CD4-positive, alpha-beta memory T cell (primary cell): Measurements from ENCODE around the gene RETREG1. TPM values are rescaled to one million over a fixed set of nuclear protein-coding genes. Genes with fewer than 3 reads are reported as not detected.

Source experiments
- CTCF ChIA-PET: fragments of 350-600 bp; sonication (Branson Sonifier 250); formaldehyde crosslinking; loops from one replicate; lab custom pipeline; 2021; ENCODE audit warnings: inconsistent platforms; ENCODE audit not compliant: partially characterized antibody; lab: Charles Lee
- POLR2A ChIA-PET: fragments of 350-600 bp; sonication (Branson Sonifier 250); formaldehyde crosslinking; loops from one replicate; lab custom pipeline; 2021; ENCODE audit not compliant: partially characterized antibody; lab: Charles Lee
- DNase-seq, 5 donors: peaks; one replicate each; pipeline versions ENCODE4 v3.0.0 to v3.0.0-alpha.2; 2020 to 2022; ENCODE audit warnings: mixed read lengths in 1 of 5
- H3K27ac ChIP-seq: one replicate; pipeline ENCODE4 v1.7.0; 2013; ENCODE audit warnings: low read depth, low read length
- H3K27me3 ChIP-seq: 2 replicates; pipeline ENCODE4 v1.7.0; 2013; ENCODE audit warnings: mild to moderate bottlenecking, low read length, moderate library complexity; ENCODE audit not compliant: insufficient read depth
- H3K36me3 ChIP-seq: 2 replicates; pipeline ENCODE4 v1.7.0; 2013; ENCODE audit warnings: mild to moderate bottlenecking, low read length, moderate library complexity; ENCODE audit not compliant: insufficient read depth
- H3K4me1 ChIP-seq: 2 replicates; pipeline ENCODE4 v1.7.0; 2013; ENCODE audit warnings: mild to moderate bottlenecking, low read length, moderate library complexity; ENCODE audit not compliant: insufficient read depth
- H3K4me3 ChIP-seq, 2 donors: one replicate each; pipeline ENCODE4 v1.7.0; 2013; ENCODE audit warnings: low read length in 2 of 2, mild to moderate bottlenecking in 1 of 2
- H3K9me3 ChIP-seq, 2 donors: one replicate each; pipeline ENCODE4 v1.7.0; 2013; ENCODE audit warnings: low read length in 2 of 2, control low read depth in 1 of 2; ENCODE audit not compliant: control insufficient read depth in 1 of 2
- H3K27ac Mint-ChIP-seq, 7 donors: one replicate each; pipeline ENCODE4 v1.8.0; 2020 to 2021; ENCODE audit warnings: mixed read lengths in 7 of 7, mild to moderate bottlenecking in 6 of 7, inconsistent platforms in 3 of 7, moderate library complexity in 3 of 7
- H3K27me3 Mint-ChIP-seq, 2 donors: one replicate each; pipeline ENCODE4 v1.8.0; 2020 to 2021; ENCODE audit warnings: mixed read lengths in 2 of 2
- H3K36me3 Mint-ChIP-seq, 2 donors: one replicate each; pipeline ENCODE4 v1.8.0; 2020 to 2021; ENCODE audit warnings: mixed read lengths in 2 of 2, inconsistent platforms in 1 of 2, mild to moderate bottlenecking in 1 of 2
- H3K4me1 Mint-ChIP-seq, 4 donors: one replicate each; pipeline ENCODE4 v1.8.0; 2020 to 2021; ENCODE audit warnings: mixed read lengths in 4 of 4, mild to moderate bottlenecking in 1 of 4
- H3K4me3 Mint-ChIP-seq, 8 donors: one replicate each; pipeline ENCODE4 v1.8.0; 2020 to 2021; ENCODE audit warnings: mixed read lengths in 8 of 8, mild to moderate bottlenecking in 7 of 8, moderate library complexity in 6 of 8, inconsistent platforms in 3 of 8
- H3K9me3 Mint-ChIP-seq, 8 donors: one replicate each; pipeline ENCODE4 v1.8.0; 2020 to 2021; ENCODE audit warnings: mixed read lengths in 8 of 8, mild to moderate bottlenecking in 5 of 8, inconsistent platforms in 3 of 8, moderate library complexity in 1 of 8
- intact Hi-C: fragments of 100-400 bp; cut with micrococcal nuclease; formaldehyde crosslinking; loops from one replicate; pipeline ENCODE4 v1.15.1; 2023
- polyA plus RNA-seq, 2 donors: library from polyadenylated mRNA; unstranded; fragments of 300-500 nt; fragmentation: Illumina TruSeq; gene quantifications; one replicate each; pipeline ENCODE4 v1.2.3, GENCODE V29; 2021
- total RNA-seq, 2 experiments: library from RNA; stranded (reverse); gene quantifications; one replicate each; pipeline ENCODE4 v1.2.3, GENCODE V29; 2021

The RETREG1 gene
- total and polyA plus RNA-seq, 4 experiments from 2014 or later: 26.6 to 79.5 (median 49.3) TPM

GRCh38 chr5:16603701-16604100, 13.1 kb downstream of the RETREG1 start:
- ChIA-PET POLR2A (no interaction called here), CTCF (no interaction called here)
- Histone ChIP-seq H3K27me3 (no peaks in the 10 kb centered on the region), H3K36me3 (peaks cover 5% of the 10 kb centered on the region), H3K4me1 (no peaks in the 10 kb centered on the region), H3K4me3 (no peak overlapping the region), H3K27ac (no peak overlapping the region), H3K9me3 (no peaks in the 10 kb centered on the region)
- peaks cover 0 to 3% (median 0%) of the 10 kb centered on the region in 8 donors for H3K9me3 Mint-ChIP-seq
- H3K36me3 Mint-ChIP-seq: peaks cover 27 to 35% of the 10 kb centered on the region in 2 donors
- H3K27me3 Mint-ChIP-seq: no peaks in the 10 kb centered on the region
- no peak for DNase-seq
- intact Hi-C loops: no loop called here
- H3K4me3 Mint-ChIP-seq: no peak overlapping the region
- no peak overlapping the region for H3K27ac Mint-ChIP-seq
- H3K4me1 Mint-ChIP-seq: peaks cover 4 to 82% (median 33%) of the 10 kb centered on the region in 4 donors

- Histone ChIP-seq H3K4me1 (no peaks in the 10 kb centered on the region), H3K27ac (no peak overlapping the region), H3K36me3 (peaks cover 5% of the 10 kb centered on the region), H3K4me3 (no peak overlapping the region), H3K27me3 (no peaks in the 10 kb centered on the region), H3K9me3 (no peaks in the 10 kb centered on the region)
- Mint-ChIP-seq H3K4me3 (peak overlapping the region in 1 of 8 donors; percentile 41), H3K4me1 (peaks cover 7 to 82% (median 32%) of the 10 kb centered on the region in 4 donors), H3K36me3 (peaks cover 31 to 39% of the 10 kb centered on the region in 2 donors), H3K9me3 (peaks cover 0 to 3% (median 0%) of the 10 kb centered on the region in 8 donors), H3K27me3 (no peaks in the 10 kb centered on the region), H3K27ac (peak overlapping the region in 4 of 7 donors; percentile 21 to 91 (median 48))
- intact Hi-C loops: no loop called here
- DNase-seq: no peak
- CTCF ChIA-PET: no interaction called here
- POLR2A ChIA-PET: no interaction called here
Measured at GRCh38 chr5:16603295-16603694, 13.5 kb downstream of the RETREG1 start.

- Mint-ChIP-seq H3K27ac (peak overlapping the region in 2 of 7 donors; percentile 4 to 21), H3K36me3 (peaks cover 37 to 41% of the 10 kb centered on the region in 2 donors), H3K4me3 (no peak overlapping the region), H3K4me1 (peaks cover 9 to 87% (median 34%) of the 10 kb centered on the region in 4 donors), H3K27me3 (no peaks in the 10 kb centered on the region), H3K9me3 (peaks cover 0 to 2% (median 0%) of the 10 kb centered on the region in 8 donors)
- Histone ChIP-seq H3K36me3 (peaks cover 5% of the 10 kb centered on the region), H3K4me3 (no peak overlapping the region), H3K4me1 (no peaks in the 10 kb centered on the region), H3K27me3 (no peaks in the 10 kb centered on the region), H3K27ac (no peak overlapping the region), H3K9me3 (no peaks in the 10 kb centered on the region)
- ChIA-PET CTCF (no interaction called here), POLR2A (no interaction called here)
- intact Hi-C loops: no loop called here
- no peak for DNase-seq
Measured at GRCh38 chr5:16602182-16602581, 14.6 kb downstream of the RETREG1 start.

GRCh38 chr5:16600946-16601345, 15.9 kb downstream of the RETREG1 start:
- H3K4me1 ChIP-seq: no peaks in the 10 kb centered on the region
- ChIA-PET CTCF (no interaction called here), POLR2A (no interaction called here)
- H3K27ac ChIP-seq: no peak overlapping the region
- no peaks in the 10 kb centered on the region for H3K9me3 ChIP-seq
- intact Hi-C loops: no loop called here
- H3K4me3 ChIP-seq: no peak overlapping the region
- H3K27me3 Mint-ChIP-seq: no peaks in the 10 kb centered on the region
- H3K4me1 Mint-ChIP-seq: peaks cover 14 to 87% (median 32%) of the 10 kb centered on the region in 4 donors
- H3K27me3 ChIP-seq: no peaks in the 10 kb centered on the region
- peak overlapping the region in 3 of 7 donors; percentile 37 to 77 (median 47) for H3K27ac Mint-ChIP-seq
- H3K36me3 Mint-ChIP-seq: peaks cover 29 to 30% of the 10 kb centered on the region in 2 donors
- H3K4me3 Mint-ChIP-seq: peak overlapping the region in 1 of 8 donors; percentile 17
- no peak for DNase-seq
- H3K9me3 Mint-ChIP-seq: no peaks in the 10 kb centered on the region
- peaks cover 5% of the 10 kb centered on the region for H3K36me3 ChIP-seq

- Histone ChIP-seq H3K4me1 (no peaks in the 10 kb centered on the region), H3K27ac (no peak overlapping the region), H3K36me3 (peaks cover 5% of the 10 kb centered on the region), H3K9me3 (no peaks in the 10 kb centered on the region), H3K4me3 (no peak overlapping the region), H3K27me3 (no peaks in the 10 kb centered on the region)
- Mint-ChIP-seq H3K4me1 (peaks cover 20 to 87% (median 34%) of the 10 kb centered on the region in 4 donors), H3K27me3 (no peaks in the 10 kb centered on the region), H3K9me3 (no peaks in the 10 kb centered on the region), H3K36me3 (peaks cover 29 to 30% of the 10 kb centered on the region in 2 donors), H3K27ac (peak overlapping the region in 4 of 7 donors; percentile 31 to 77 (median 42)), H3K4me3 (no peak overlapping the region)
- CTCF ChIA-PET: no interaction called here
- POLR2A ChIA-PET: no interaction called here
- intact Hi-C loops: no loop called here
- DNase-seq: no peak
Measured at GRCh38 chr5:16600397-16600796, 16.4 kb downstream of the RETREG1 start.

DNA sequence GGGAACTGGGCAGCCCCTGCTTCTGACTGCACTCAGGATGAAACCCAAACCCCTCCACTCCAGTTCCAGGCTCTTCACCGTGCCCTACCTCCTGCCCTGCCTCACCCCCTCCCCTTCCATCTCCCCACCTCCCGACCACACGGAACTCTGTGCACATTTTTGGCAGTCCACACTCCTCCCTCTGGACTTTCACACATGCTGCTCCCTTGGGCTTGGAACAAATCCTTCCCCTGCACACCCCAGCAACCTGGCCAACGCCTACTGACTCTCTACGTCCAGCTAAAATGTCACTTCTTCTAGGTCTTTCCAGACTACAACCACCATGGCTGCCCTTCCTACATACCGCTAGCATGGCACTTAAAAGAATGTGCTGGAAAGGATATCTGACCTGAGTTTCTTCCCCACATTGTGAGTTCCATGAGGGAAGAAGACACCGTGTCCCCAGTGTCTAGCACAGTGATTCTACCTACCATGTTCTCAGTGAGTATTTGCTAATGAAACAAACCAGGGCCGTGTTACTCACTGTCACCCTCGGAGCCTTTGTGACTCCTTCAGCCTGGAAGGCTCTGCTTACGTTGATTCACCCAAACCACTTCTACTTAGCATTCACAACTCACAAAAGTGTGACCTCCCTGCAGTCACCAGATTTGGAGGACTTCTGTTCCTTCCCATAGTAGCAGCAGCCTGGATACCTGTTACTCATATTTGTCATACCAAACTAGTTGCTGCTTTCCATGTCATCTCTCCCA, 18.7 kb downstream of the RETREG1 start:
- intact Hi-C loops: no loop called here
- Histone ChIP-seq H3K4me1 (no peaks in the 10 kb centered on the region), H3K36me3 (peaks cover 5% of the 10 kb centered on the region), H3K9me3 (no peaks in the 10 kb centered on the region), H3K27me3 (no peaks in the 10 kb centered on the region), H3K4me3 (no peak overlapping the region), H3K27ac (no peak overlapping the region)
- CTCF ChIA-PET: no interaction called here
- peak overlapping the region in 1 of 8 donors; percentile 42 for H3K4me3 Mint-ChIP-seq
- H3K4me1 Mint-ChIP-seq: peaks cover 35 to 84% (median 38%) of the 10 kb centered on the region in 4 donors
- POLR2A ChIA-PET: no interaction called here
- DNase-seq: no peak
- H3K36me3 Mint-ChIP-seq: peaks cover 24 to 32% of the 10 kb centered on the region in 2 donors
- H3K9me3 Mint-ChIP-seq: no peaks in the 10 kb centered on the region
- no peaks in the 10 kb centered on the region for H3K27me3 Mint-ChIP-seq
- H3K27ac Mint-ChIP-seq: peak overlapping the region in 3 of 7 donors; percentile 29 to 48 (median 33)

GRCh38 chr5:16596581-16596940, 20.2 kb downstream of the RETREG1 start:
- H3K4me3 ChIP-seq: no peak overlapping the region
- Mint-ChIP-seq H3K36me3 (peaks cover 22% of the 10 kb centered on the region in 2 donors), H3K9me3 (no peaks in the 10 kb centered on the region), H3K4me3 (no peak overlapping the region), H3K4me1 (peaks cover 35 to 84% (median 44%) of the 10 kb centered on the region in 4 donors), H3K27ac (peak overlapping the region in 1 of 7 donors; percentile 39), H3K27me3 (no peaks in the 10 kb centered on the region)
- no peak for DNase-seq
- intact Hi-C loops: no loop called here
- ChIA-PET POLR2A (no interaction called here), CTCF (interaction anchor here (3.0 kb wide), 1 partner anchor 11 kb away, joined by 17 read pairs; no protein-coding TSS in a partner anchor)
- no peaks in the 10 kb centered on the region for H3K36me3 ChIP-seq
- H3K27ac ChIP-seq: no peak overlapping the region
- H3K27me3 ChIP-seq: no peaks in the 10 kb centered on the region
- no peaks in the 10 kb centered on the region for H3K9me3 ChIP-seq
- no peaks in the 10 kb centered on the region for H3K4me1 ChIP-seq
